GM13976 (cell line): ENCODE data around the gene PPIB.

Experiments used
- DNase-seq: peaks from one replicate; pipeline ENCODE4 v3.0.0; 2012; ENCODE audit warnings: low spot score
- CTCF ChIP-seq: IDR thresholded peaks from 2 replicates; pipeline ENCODE4 v1.5.1; 2012; ENCODE audit warnings: borderline replicate concordance, mild to moderate bottlenecking; ENCODE audit not compliant: insufficient read depth; ENCODE audit errors: extremely low read depth, missing control alignments, control extremely low read depth
- in situ Hi-C: fragments of 300-500 bp; cut with MboI; formaldehyde crosslinking; loops from one replicate; pipeline ENCODE4 v1.12.0; 2022; ENCODE audit warnings: low sequenced_read_pairs, mixed read lengths, inconsistent platforms; ENCODE audit not compliant: unreplicated experiment

PPIB gene

GRCh38 chr15:64141798-64142512, 20.9 kb downstream of the PPIB start:
- in situ Hi-C loops, result no loop called here
- TF ChIP-seq CTCF, result no peak
- DNase-seq, result no peak

GRCh38 chr15:64138331-64138941, 24.4 kb downstream of the PPIB start:
- no peak for TF ChIP-seq CTCF
- in situ Hi-C loops, result no loop called here
- DNase-seq, result no peak

- no peak for DNase-seq
- in situ Hi-C loops, result no loop called here
- TF ChIP-seq CTCF, result no peak
Measured at GRCh38 chr15:64137226-64137833, 25.5 kb downstream of the PPIB start.

- DNase-seq, result no peak
- TF ChIP-seq CTCF, result no peak
- in situ Hi-C loops, result no loop called here
Measured at GRCh38 chr15:64136347-64136746, 26.5 kb downstream of the PPIB start.

- in situ Hi-C loops, result no loop called here
- DNase-seq, result no peak
- TF ChIP-seq CTCF, result no peak
Measured at GRCh38 chr15:64134345-64134829, 28.4 kb downstream of the PPIB start.

- DNase-seq, result no peak
- TF ChIP-seq CTCF, result no peak
- in situ Hi-C loops, result no loop called here
Measured at GRCh38 chr15:64133623-64134344, 29.0 kb downstream of the PPIB start.
